ENCODE measurements around the gene YJU2. TPM values are rescaled to one million over a fixed set of nuclear protein-coding genes. Genes with fewer than 3 reads are reported as not detected.

YJU2 gene
- total and polyA plus RNA-seq, 2 of the 13 experiments (the other 11 are each of a cell fraction or from before 2014, with no cell fraction given), result 9.3 to 17.9 TPM

GRCh38 chr19:4292515-4292914 lies 45.6 kb downstream of the YJU2 start (continued):
- no peak for TF ChIP-seq SP1 (IDR thresholded peaks at IDR 0.05)
- no peak for TF ChIP-seq SP1 (CRISPR knock-in tag; IDR thresholded peaks at IDR 0.05)

- H3K9me3 ChIP-seq (ENCODE audit: low read length), result no peaks in the 10 kb centered on the region
- intact Hi-C loops (cut with micrococcal nuclease; ENCODE audit: unreplicated experiment) (no loop called here), in situ Hi-C loops (cut with HindIII; ENCODE audit: extremely low pct_ligation_motif_present, low pct_unique_long_range_greater_than_20kb) (no loop called here)
- no peaks in the 10 kb centered on the region for H4K20me1 ChIP-seq (ENCODE audit: insufficient read depth, low read length)
- ChIA-PET CTCF (ENCODE audit: low intra/inter-chr PET ratio, low total read pairs) (no interaction called here), POLR2A (interaction anchor here (1.0 kb wide), 1 partner anchor 49 kb away, joined by 3 read pairs; the partner anchor contains the start of gene MPND)
- H3K4me2 ChIP-seq (ENCODE audit: low read depth, low read length), result no peak overlapping the region
- H3K4me3 ChIP-seq (replicated peaks in 1 of 3; ENCODE audit: insufficient read depth in 1 of 3, low read depth in 2 of 3, low read length in 3 of 3), result no peak overlapping the region
- no TSS peak for BruUV-seq (replicated peaks)
- H3K27me3 ChIP-seq (ENCODE audit: control insufficient read depth in 1 of 2, insufficient read depth in 2 of 2, low read length in 2 of 2), result peaks cover 0 to 2% of the 10 kb centered on the region in 2 experiments; a peak in 2 of 5 replicates
- H2AFZ ChIP-seq (ENCODE audit: low read length), result no peak overlapping the region
- FAIRE-seq (no peak), DNase-seq (ENCODE audit: low spot score) (no peak), ATAC-seq (no peak)
- WGBS (ENCODE audit: low lambda C conversion rate), result 26% methylated on average over 6 of the region's 10 CpGs
- peaks cover 13% of the 10 kb centered on the region; the same call in 1 of the 2 replicates for H3K4me1 ChIP-seq (ENCODE audit: insufficient read depth, low read length)
- no peak overlapping the region for H3K9ac ChIP-seq (ENCODE audit: insufficient read depth, low read depth, low read length)
- no peaks in the 10 kb centered on the region for H3K36me3 ChIP-seq (replicated peaks in 1 of 2; ENCODE audit: control insufficient read depth in 1 of 2, insufficient read depth in 2 of 2, low read length in 2 of 2)
- no peaks in the 10 kb centered on the region for H3K79me2 ChIP-seq (ENCODE audit: insufficient read depth, low read length)
- H3K27ac ChIP-seq (ENCODE audit: extremely low read length, insufficient read depth, low read length), result no peak overlapping the region
- TF ChIP-seq CBX1 (IDR thresholded peaks at IDR 0.05; ENCODE audit: low read depth) (no peak), POGK (CRISPR knock-in tag; conservative IDR thresholded peaks at IDR 0.05) (no peak), MAZ (IDR thresholded peaks at IDR 0.05; ENCODE audit: borderline replicate concordance, low read depth, low read length) (no peak), MAZ (CRISPR knock-in tag; IDR thresholded peaks at IDR 0.05; ENCODE audit: low read depth) (no peak), ZFP62 (CRISPR knock-in tag; IDR thresholded peaks at IDR 0.05) (no peak), NBN (conservative IDR thresholded peaks at IDR 0.05) (no peak), BATF2 (CRISPR knock-in tag; IDR thresholded peaks at IDR 0.05) (no peak), ZNF333 (CRISPR knock-in tag; IDR thresholded peaks at IDR 0.05; ENCODE audit: borderline replicate concordance) (no peak), SIN3A (IDR thresholded peaks at IDR 0.05; ENCODE audit: borderline replicate concordance, low read depth, low read length) (no peak), ZBTB1 (CRISPR knock-in tag; IDR thresholded peaks at IDR 0.05; ENCODE audit: borderline replicate concordance) (no peak), MBD4 (IDR thresholded peaks at IDR 0.05; ENCODE audit: borderline replicate concordance, low read length) (no peak), ZNF850 (CRISPR knock-in tag; conservative IDR thresholded peaks at IDR 0.05) (no peak), RFX5 (IDR thresholded peaks at IDR 0.05; ENCODE audit: low read depth, low read length) (no peak), DNMT3B (CRISPR knock-in tag; conservative IDR thresholded peaks at IDR 0.05) (no peak), ZSCAN20 (CRISPR knock-in tag; IDR thresholded peaks at IDR 0.05; ENCODE audit: borderline replicate concordance) (no peak), ZNF704 (CRISPR knock-in tag; IDR thresholded peaks at IDR 0.05; ENCODE audit: borderline replicate concordance) (no peak), HOXA9 (CRISPR knock-in tag; IDR thresholded peaks at IDR 0.05; ENCODE audit: borderline replicate concordance) (no peak), ZNF230 (CRISPR knock-in tag; IDR thresholded peaks at IDR 0.05) (no peak)
Measured at GRCh38 chr19:4294389-4294788, 47.5 kb downstream of the YJU2 start.
